ENCODE measurements around the gene PRKAR1B.

Gene PRKAR1B

GRCh38 chr7:594212-594913, 132.7 kb downstream of the PRKAR1B start:
- no peak for TF ChIP-seq CTCF (conservative IDR thresholded peaks at IDR 0.05; ENCODE audit: low read depth)
- POLR2A ChIA-PET (ENCODE audit: low non-redundant PET) = no interaction called here
- no peak overlapping the region for H3K27ac ChIP-seq
- no peak for DNase-seq (ENCODE audit: low spot score)
- CTCF ChIA-PET = no interaction called here

- CTCF ChIA-PET = interaction anchor here (0.6 kb wide), 1 partner anchor 110 kb away, joined by 6 read pairs; no protein-coding TSS in a partner anchor
- POLR2A ChIA-PET (ENCODE audit: low non-redundant PET) = no interaction called here
- no peak for DNase-seq (ENCODE audit: low spot score)
- no peak for TF ChIP-seq CTCF (conservative IDR thresholded peaks at IDR 0.05; ENCODE audit: low read depth)
- H3K27ac ChIP-seq = no peak overlapping the region
Observed at GRCh38 chr7:593324-594115, 133.6 kb downstream of the PRKAR1B start.

GRCh38 chr7:591856-592628, 135.0 kb downstream of the PRKAR1B start:
- POLR2A ChIA-PET (ENCODE audit: low non-redundant PET) = no interaction called here
- no peak for DNase-seq (ENCODE audit: low spot score)
- no peak overlapping the region for H3K27ac ChIP-seq
- CTCF ChIA-PET = no interaction called here
- no peak for TF ChIP-seq CTCF (conservative IDR thresholded peaks at IDR 0.05; ENCODE audit: low read depth)

- no peak for DNase-seq (ENCODE audit: low spot score)
- no peak for TF ChIP-seq CTCF (conservative IDR thresholded peaks at IDR 0.05; ENCODE audit: low read depth)
- ChIA-PET POLR2A (ENCODE audit: low non-redundant PET) (no interaction called here), CTCF (no interaction called here)
- peak overlapping the region; percentile 2; the same call in 1 of the 2 replicates for H3K27ac ChIP-seq
Observed at GRCh38 chr7:590731-591551, 136.1 kb downstream of the PRKAR1B start.

GRCh38 chr7:589781-590575, 137.1 kb downstream of the PRKAR1B start:
- CTCF ChIA-PET = no interaction called here

More at GRCh38 chr7:589781-590575, 137.1 kb downstream of the PRKAR1B start:
- DNase-seq (ENCODE audit: low spot score) = no peak
- no peak for TF ChIP-seq CTCF (conservative IDR thresholded peaks at IDR 0.05; ENCODE audit: low read depth)
- no peak overlapping the region; the same call in 1 of the 2 replicates for H3K27ac ChIP-seq
- POLR2A ChIA-PET (ENCODE audit: low non-redundant PET) = no interaction called here

All from RWPE1 (cell line).